ENCODE results near the gene GMFB.

Gene GMFB

DNA sequence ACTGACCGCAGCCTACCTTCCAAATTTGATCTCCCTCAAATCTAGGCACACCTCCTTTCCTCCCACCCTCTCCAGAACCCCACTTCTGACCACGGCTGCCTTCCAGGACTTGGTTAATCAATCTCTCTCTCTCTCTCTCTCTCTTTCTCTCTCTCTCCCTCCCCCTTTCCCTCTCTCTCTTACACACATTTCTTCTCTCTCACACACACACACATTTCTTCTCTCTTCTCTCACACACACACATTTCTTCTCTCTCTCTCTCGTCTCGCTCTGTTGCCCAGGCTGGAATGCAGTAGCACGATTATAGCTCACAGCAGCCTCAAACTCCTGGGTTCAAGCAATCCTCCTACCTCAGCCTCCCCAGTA is 521 bp upstream of the GMFB start:
- DNase-seq (ENCODE audit: low read depth in 2 of 2), result no peak
- H3K4me3 ChIP-seq (replicated peaks in 1 of 2; ENCODE audit: low read depth in 2 of 2, low read length in 2 of 2), result peak overlapping the region; percentile 86 to 92
- TF ChIP-seq, protein P1, sequence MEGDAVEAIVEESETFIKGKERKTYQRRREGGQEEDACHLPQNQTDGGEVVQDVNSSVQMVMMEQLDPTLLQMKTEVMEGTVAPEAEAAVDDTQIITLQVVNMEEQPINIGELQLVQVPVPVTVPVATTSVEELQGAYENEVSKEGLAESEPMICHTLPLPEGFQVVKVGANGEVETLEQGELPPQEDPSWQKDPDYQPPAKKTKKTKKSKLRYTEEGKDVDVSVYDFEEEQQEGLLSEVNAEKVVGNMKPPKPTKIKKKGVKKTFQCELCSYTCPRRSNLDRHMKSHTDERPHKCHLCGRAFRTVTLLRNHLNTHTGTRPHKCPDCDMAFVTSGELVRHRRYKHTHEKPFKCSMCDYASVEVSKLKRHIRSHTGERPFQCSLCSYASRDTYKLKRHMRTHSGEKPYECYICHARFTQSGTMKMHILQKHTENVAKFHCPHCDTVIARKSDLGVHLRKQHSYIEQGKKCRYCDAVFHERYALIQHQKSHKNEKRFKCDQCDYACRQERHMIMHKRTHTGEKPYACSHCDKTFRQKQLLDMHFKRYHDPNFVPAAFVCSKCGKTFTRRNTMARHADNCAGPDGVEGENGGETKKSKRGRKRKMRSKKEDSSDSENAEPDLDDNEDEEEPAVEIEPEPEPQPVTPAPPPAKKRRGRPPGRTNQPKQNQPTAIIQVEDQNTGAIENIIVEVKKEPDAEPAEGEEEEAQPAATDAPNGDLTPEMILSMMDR (IDR thresholded peaks at IDR 0.05; ENCODE audit: low read depth, low read length), result no peak

DNA sequence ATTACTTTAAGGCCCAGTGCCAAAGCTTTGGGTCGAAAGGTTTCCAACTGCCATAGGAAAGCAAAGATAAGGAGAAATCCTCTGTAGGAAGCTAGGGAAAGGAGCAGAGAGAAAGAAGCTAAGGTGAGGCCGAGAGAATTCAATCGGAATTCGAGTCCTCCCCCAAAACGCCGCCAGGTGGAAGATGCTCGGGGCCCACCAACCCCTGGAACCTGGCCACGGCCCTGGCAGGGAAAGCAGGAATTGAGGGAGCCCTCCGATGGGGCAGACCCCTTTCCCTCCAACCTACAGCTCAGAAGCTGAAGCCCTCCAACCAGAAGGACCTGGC is 498 bp downstream of the GMFB start:
- DNase-seq (ENCODE audit: low read depth in 2 of 2), result no peak
- H3K4me3 ChIP-seq (replicated peaks in 1 of 2; ENCODE audit: low read depth in 2 of 2, low read length in 2 of 2), result peak overlapping the region; percentile 86 to 92
- TF ChIP-seq, protein P1 (IDR thresholded peaks at IDR 0.05; ENCODE audit: low read depth, low read length), result peak; percentile 20

DNA sequence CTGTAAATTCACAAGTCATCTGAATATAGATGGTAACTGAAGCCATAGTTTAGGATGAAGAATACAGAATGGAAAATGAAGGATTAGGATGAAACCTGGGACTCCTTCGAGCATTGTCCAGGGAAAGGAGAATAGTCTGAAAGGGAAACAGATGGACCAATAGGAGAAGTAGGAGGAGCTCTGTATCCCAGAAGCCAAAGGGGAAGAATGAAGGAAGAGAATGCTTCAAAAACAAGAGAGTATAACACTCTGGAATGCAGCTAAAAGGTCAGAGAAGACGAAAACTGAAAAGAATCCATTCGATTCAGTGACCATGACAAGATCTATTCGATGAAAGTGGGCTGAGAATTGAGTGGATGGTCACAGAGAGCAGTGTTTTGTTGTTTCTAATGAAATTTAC is 1.0 kb downstream of the GMFB start:
- TF ChIP-seq, protein P1 (IDR thresholded peaks at IDR 0.05; ENCODE audit: low read depth, low read length), result no peak
- H3K4me3 ChIP-seq (replicated peaks in 1 of 2; ENCODE audit: low read depth in 2 of 2, low read length in 2 of 2), result peak overlapping the region; percentile 86 to 92
- DNase-seq (ENCODE audit: low read depth in 2 of 2), result peak; percentile 67

DNA sequence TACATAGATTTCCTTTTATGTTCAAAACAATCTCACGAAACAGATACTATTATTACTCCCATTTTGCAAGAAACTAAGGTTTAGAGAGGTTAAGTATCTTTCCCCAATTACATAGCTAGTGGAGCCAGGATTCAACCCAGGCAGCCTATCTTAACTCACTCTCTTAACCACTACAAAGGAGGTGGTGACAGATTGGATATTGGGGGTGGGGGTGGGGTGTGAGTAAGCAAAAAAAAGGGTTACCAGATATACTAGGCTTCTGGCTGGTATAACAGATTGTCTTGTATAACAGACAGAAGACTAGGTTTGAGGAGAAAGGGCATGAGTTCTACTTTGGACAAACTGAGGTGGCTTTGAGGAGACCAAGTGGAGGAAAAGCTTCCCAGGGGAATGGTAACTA is 2.1 kb downstream of the GMFB start:
- H3K4me3 ChIP-seq (replicated peaks in 1 of 2; ENCODE audit: low read depth in 2 of 2, low read length in 2 of 2), result no peak overlapping the region
- peak in 1 of 2 donors; percentile 24 for DNase-seq (ENCODE audit: low read depth in 2 of 2)
- TF ChIP-seq, protein P1 (IDR thresholded peaks at IDR 0.05; ENCODE audit: low read depth, low read length), result no peak

DNA sequence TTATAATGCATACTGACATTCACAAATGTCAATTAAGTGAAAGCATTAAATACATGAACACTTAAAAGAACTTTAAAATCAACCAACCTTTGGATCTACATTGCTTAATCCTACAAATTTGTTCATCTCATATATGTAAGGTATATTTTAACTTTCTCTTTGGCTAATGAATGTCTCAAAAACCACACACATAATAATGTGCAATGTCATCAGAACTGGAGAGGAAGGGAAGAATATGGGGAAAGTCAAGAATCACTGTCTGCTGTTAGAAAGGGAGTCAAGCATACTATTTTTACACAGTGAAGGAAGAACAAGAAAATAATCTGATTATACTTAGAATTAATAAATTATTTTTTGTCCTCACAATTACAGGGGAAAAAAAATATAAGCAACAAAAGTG is 4.9 kb downstream of the GMFB start:
- DNase-seq (ENCODE audit: low read depth in 2 of 2), result no peak
- no peak overlapping the region for H3K4me3 ChIP-seq (replicated peaks in 1 of 2; ENCODE audit: low read depth in 2 of 2, low read length in 2 of 2)
- TF ChIP-seq, protein P1 (IDR thresholded peaks at IDR 0.05; ENCODE audit: low read depth, low read length), result no peak

DNA sequence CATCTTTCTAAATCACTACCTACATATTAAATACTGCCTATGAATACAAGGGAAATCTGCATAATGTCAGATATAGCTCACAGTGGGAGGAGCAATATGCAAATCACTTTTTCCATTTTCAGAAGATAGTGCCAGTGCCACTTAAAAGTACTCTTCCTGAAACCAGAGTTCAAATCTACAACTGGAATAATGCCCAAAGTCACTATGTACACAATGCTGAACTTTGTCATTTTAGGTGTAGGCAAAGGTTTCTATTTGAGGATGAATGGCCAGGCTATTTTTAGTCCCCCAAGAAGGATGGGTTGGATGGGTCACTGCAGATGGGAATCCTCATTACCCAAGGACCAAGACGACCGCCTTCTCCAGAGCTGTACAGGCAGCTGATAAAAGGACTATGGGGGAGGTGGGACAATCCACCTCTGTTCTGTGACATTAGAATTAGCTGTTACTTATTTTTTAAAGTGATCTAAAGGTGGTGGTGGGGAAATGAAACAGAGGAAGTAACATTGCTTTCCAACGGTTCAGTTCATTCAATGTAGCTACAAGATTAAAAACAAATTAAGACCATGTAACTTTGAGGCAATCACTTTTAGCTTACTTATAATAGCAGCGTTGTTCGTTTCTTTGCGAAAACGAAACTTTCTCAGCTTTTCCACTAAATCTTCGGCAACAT is 5.6 kb downstream of the GMFB start:
- DNase-seq (ENCODE audit: low read depth in 2 of 2), result no peak
- TF ChIP-seq, protein P1 (IDR thresholded peaks at IDR 0.05; ENCODE audit: low read depth, low read length), result no peak
- no peak overlapping the region for H3K4me3 ChIP-seq (replicated peaks in 1 of 2; ENCODE audit: low read depth in 2 of 2, low read length in 2 of 2)

DNA sequence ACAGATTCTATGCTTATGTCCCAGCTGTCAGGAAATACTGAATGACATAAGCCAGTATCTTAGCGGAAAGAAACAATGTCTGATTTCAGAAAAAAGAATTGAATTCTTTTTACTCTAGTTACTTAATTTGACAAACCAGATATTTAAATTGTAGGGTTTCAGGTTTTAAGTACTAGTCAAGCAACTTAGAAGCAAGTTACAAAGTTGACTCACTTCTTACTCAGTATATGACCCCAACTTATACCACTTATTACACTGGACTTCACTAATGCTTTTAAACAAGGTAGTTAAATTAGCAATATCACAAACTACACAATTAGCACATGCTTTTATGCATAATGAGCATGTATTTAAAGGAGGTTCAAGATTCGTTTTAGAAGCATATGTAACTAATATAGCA is 7.1 kb downstream of the GMFB start:
- no peak for DNase-seq (ENCODE audit: low read depth in 2 of 2)
- H3K4me3 ChIP-seq (replicated peaks in 1 of 2; ENCODE audit: low read depth in 2 of 2, low read length in 2 of 2), result no peak overlapping the region
- TF ChIP-seq, protein P1 (IDR thresholded peaks at IDR 0.05; ENCODE audit: low read depth, low read length), result no peak

Measured in cardiac fibroblast (primary cell).